GM12891 (cell line): ENCODE data around the gene PRELP.
A peak's percentile ranks its signal among the peaks of the same experiment; 100 is the strongest.

ENCODE experiments used
- DNase-seq: peaks from one replicate; pipeline ENCODE4 v3.0.0; 2011; ENCODE audit warnings: low spot score; ENCODE audit not compliant: insufficient read length
- FAIRE-seq: peaks from 2 replicates; lab custom pipeline; 2011; peaks lifted over from hg19 to GRCh38; lab: Jason Lieb, UNC
- PAX5 ChIP-seq: IDR thresholded peaks from 2 replicates; pipeline ENCODE4 v1.6.1; 2011; ENCODE audit warnings: low read length, moderate library complexity, mild to moderate bottlenecking; ENCODE audit not compliant: insufficient read depth, severe bottlenecking
- POLR2A ChIP-seq: IDR thresholded peaks from 2 replicates; pipeline ENCODE4 v1.6.1; 2011; ENCODE audit warnings: low read depth, low read length, control low read depth
- POLR2AphosphoS5 ChIP-seq: IDR thresholded peaks from 2 replicates; pipeline ENCODE4 v1.6.1; 2011; ENCODE audit warnings: low read depth, low read length, control low read depth
- POU2F2 ChIP-seq: IDR thresholded peaks from 2 replicates; pipeline ENCODE4 v1.6.1; 2011; ENCODE audit warnings: low read depth, mild to moderate bottlenecking, control low read depth, low read length, moderate library complexity
- SPI1 ChIP-seq: IDR thresholded peaks from 2 replicates; pipeline ENCODE4 v1.6.1; 2011; ENCODE audit warnings: low read depth, low read length, control low read depth
- TAF1 ChIP-seq: IDR thresholded peaks from 2 replicates; pipeline ENCODE4 v1.6.1; 2011; ENCODE audit warnings: low read depth, low read length, control low read depth

Gene PRELP

DNA sequence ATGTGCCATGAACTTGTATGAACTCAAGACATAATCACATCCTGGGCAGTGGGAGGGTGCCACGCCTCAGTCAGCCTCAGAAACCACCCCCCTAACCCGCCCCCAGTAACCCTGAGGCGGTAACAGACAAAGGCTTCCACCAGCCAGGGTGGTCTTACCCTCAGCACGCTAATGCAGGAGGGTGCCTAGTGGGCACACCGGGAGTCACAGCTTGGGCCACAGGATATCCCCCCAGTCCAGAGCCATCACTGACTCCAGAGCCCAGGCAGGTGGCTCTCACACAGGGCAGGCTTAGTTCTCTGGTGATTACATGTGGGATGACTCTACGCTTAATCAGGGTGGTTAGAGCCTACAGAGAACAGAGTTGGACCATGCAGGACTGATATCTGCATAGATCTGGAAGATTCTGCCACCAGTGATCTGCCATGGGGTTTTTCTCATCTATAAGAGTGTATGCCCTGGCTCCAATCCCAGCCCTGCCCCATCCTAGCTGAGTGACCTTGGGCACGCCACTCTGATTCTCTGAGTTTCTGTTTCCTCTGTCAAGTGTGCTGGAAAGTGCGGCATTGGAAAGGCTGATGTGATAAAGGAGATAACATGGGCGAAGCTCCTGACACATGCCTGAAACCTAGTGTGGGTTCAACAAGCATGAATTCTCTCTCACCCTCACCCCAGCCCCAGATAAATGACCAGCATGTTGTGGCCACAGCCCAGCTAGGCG, 45.6 kb downstream of the PRELP start:
- DNase-seq: no peak
- no peak for FAIRE-seq
- TF ChIP-seq PAX5 (no peak), SPI1 (no peak), POU2F2 (no peak), TAF1 (no peak), POLR2A (no peak), POLR2AphosphoS5 (no peak)

DNA sequence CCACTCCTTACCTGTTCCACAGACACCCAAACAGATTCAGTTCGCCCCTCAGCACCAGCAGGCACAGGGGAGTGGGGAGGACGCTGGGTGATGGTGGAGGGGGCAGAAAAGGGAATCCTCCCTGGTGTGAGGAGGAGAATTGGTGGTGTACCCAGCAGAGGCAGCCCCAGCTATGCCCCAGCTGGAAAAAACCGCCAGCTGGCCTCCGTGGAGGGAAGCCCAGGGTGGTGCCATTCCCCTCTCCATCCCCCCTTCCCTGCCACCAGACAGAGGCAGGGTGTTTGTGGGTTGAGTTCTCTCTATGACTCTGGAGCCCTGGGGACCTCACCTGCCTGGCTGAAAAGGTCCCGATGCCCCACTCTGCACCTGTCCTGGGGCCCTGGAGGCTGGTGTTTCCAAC, 46.2 kb downstream of the PRELP start:
- TF ChIP-seq PAX5 (no peak), TAF1 (no peak)
- no peak for FAIRE-seq
- no peak for DNase-seq

DNA sequence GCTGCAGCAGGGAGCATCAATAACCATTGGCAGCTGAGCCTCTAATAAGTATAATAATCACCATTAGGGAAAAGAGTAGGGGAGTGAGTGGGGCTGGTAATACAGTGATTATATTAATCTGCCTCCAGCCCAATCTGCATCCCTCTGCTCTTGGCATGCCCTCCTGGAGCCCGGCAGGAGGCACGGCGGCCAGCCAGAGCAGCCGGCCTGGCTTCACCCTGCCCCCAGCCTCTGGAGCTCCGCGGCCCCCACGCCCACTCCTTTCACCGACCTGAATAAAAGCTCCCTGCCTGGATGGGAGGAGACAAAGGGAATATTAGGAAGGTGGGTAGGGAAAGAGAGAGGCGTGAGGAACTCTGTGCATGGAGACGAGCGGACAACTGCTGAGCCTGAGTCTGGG, 46.6 kb downstream of the PRELP start:
- FAIRE-seq (no peak), DNase-seq (no peak)

DNA sequence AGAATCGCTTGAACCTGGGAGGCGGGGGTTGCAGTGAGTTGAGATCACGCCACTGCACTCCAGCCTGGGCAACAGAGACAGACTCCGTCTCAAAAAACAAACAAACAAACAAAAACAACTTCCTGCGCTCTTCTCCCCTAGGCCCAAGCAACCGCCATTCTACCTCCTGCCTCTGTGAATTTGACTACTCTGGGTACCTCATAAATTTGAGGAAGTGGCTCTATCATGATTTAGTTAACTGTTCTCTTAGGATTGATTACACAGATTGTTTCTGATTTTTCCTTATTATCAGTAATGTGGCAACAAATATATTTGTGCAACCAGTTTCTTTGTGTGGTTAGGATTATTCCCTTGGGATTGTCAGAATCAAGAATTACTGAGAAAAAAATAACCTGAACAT, 48.1 kb downstream of the PRELP start:
- FAIRE-seq: no peak
- DNase-seq: no peak
- TF ChIP-seq PAX5 (no peak), SPI1 (peak; percentile 38; the same call in 1 of the 2 replicates), TAF1 (no peak)

More for the DNA sequence above, 46.6 kb downstream of the PRELP start:
- TF ChIP-seq POLR2A: no peak
- no peak for TF ChIP-seq POU2F2
- TF ChIP-seq SPI1: no peak
- no peak for TF ChIP-seq PAX5
- TF ChIP-seq POLR2AphosphoS5: no peak
- no peak for TF ChIP-seq TAF1

DNA sequence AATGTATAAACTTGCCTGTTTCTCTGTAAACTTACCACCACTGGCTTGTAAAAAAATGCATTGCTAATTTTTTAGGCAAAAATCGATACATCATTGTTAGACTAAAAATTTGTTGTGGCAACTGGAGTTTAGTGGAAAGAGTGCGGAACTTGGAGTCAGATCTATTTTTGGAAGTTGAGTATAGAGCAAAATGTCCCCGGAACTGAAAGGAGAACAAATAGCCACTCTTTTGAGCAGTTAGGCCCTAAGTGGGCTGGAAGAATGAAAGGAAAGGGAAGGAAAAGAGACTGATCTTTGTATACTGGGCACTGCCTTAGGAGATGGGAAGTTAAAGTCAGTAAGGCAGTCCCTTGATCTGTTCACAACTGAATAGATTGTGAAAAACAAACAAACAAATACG, 48.5 kb downstream of the PRELP start:
- no peak for TF ChIP-seq POLR2A
- TF ChIP-seq TAF1: no peak
- FAIRE-seq (no peak), DNase-seq (no peak)

DNA sequence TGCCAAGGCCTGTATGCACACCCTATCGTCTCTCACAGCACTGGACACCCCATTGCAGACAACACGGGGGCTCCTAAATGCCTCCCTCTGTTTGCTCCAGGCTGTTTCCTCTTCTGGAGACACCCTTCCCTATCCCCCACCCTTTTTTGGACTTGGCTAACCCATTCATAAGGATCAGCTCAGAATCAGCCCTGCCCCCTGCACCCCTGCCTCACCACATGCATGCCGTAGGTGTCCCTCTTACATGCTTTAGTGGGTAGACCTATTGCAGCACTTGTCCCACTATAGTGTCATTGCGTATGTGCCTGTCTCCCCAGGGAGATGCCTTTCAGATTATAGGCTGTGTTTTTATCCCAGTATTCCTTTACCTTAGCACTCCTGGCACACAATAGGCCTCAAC, 49.2 kb downstream of the PRELP start:
- TF ChIP-seq TAF1: no peak
- TF ChIP-seq SPI1: no peak
- TF ChIP-seq POLR2A: no peak
- no peak for TF ChIP-seq POLR2AphosphoS5
- TF ChIP-seq POU2F2: no peak
- TF ChIP-seq PAX5: no peak
- DNase-seq: no peak
- FAIRE-seq: no peak

DNA sequence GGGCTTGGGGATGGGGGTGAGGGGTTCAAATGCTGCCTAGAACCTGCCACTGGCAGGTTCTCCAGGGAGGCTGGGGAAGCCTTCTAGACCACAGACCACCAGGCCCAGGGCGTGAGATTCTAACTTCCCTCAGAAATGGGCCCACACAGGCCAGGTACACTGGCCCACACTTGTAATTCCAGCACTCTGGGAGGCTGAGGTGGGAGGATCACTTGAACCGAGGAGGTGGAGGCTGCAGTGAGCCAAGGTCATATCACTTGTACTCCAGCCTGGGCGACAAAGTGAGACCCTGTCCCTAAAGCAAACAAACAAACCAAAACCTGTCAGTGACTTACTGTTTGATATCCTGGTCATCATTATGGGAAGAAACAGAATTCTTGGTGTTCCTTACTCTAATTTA, 50.1 kb downstream of the PRELP start:
- TF ChIP-seq SPI1 (no peak), POLR2AphosphoS5 (no peak), POLR2A (no peak), TAF1 (no peak), PAX5 (no peak), POU2F2 (no peak)
- FAIRE-seq: no peak

DNA sequence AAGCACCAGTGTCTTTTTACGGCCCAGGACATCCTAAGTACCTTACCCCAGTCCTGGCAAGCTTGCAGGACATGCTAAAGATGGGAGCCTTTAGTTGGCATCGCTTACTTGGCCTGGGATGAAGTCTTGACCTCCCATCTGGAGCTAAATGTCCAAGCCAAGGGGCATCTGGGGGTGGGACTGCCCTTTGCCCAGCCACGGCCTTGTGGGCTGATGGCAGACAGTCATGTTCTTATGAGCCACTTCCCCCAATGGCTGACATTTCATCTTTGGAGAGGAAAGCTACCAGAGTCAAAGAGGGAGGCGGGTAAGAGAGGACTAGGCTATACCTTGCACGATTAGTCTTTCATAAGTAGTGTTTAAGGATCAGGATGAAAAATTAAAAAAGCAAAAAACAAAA, 50.5 kb downstream of the PRELP start:
- no peak for FAIRE-seq
- TF ChIP-seq POLR2AphosphoS5 (no peak), SPI1 (no peak)
- no peak for DNase-seq

More for the DNA sequence above, 50.1 kb downstream of the PRELP start:
- DNase-seq: no peak

DNA sequence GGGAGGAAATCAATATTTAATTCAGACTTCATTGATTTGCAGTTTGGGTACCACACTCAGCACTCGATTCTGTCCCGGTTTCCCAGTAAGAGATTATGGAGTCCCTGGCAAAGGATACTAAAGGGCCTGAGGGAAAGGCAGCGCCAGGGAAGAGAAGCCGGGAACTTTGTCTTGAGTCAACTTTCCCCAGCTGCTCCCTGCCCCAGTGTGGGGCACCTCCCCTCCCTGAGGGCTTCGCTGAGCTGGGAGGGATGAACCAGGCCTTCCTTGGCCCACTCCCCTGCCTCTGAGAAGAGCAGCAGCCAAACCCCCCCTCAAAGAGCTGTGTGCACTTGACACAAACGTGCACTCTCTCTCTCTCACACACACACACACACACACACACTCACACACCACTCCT, 51.0 kb downstream of the PRELP start:
- FAIRE-seq: no peak
- DNase-seq: no peak
- no peak for TF ChIP-seq POLR2A

DNA sequence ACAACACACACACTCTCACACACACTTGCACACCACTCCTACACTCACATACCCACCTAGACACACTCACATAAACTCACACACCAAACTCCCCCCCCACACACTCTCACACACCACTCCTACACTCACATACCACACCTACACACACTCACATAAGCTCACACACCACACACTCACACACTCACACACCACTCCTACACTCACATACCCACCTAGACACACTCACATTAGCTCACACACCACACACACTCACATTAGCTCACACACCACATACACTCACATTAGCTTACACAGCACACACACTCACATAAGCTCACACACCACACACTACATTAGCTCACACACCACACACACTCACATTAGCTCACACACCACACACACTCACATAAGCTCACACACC, 51.4 kb downstream of the PRELP start:
- peak; percentile 74 for FAIRE-seq
- TF ChIP-seq POLR2AphosphoS5: no peak
- no peak for TF ChIP-seq SPI1
- no peak for TF ChIP-seq POLR2A
- no peak for DNase-seq

DNA sequence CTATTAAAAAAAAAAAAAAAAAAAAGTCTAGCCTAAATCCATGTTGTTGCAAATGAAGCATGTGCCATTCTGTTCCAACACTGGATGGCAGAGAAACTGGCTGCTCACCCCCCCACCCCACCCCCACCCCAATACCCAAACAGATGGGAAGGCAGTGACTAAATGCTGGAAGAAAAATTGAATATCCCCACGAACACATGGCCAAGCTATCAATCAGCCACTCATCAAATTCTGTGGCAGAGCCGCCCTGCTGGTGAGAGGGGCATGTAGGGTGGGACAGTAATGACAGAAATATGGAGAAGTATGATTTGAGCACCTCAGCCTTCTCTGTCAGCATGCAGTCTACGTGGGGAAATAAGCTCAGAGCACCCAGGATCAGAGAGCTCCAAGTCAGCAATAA, 52.5 kb downstream of the PRELP start:
- DNase-seq: no peak
- no peak for FAIRE-seq
- TF ChIP-seq POLR2AphosphoS5: no peak
- no peak for TF ChIP-seq SPI1
- TF ChIP-seq TAF1: no peak
- no peak for TF ChIP-seq POU2F2
- no peak for TF ChIP-seq PAX5
- TF ChIP-seq POLR2A: no peak
